ENCODE measurements around the gene CNTNAP2. TPM values are rescaled to one million over a fixed set of nuclear protein-coding genes. Genes with fewer than 3 reads are reported as not detected.

CNTNAP2 gene
- total and polyA plus RNA-seq, 4 donors, result not detected

DNA sequence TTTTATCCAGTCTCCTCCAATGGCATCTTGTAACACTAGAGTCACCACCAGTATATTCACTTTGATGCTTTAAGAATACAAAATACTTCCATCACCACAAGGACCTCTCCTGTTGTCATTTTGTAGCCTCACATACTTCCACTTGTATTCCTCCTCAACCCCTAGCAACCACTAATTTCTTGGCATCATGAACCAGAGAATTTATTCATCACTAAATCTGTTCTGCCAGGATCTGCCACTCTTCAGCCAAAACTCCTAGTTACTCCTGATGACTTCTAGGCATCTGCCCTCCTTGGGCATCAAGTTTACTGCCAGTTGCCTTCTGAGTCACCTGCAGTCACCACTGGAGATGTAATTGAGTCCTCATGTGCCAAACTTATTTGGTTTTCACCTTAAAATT, 906.8 kb downstream of the CNTNAP2 start:
- ATAC-seq (ENCODE audit: low FRiP score), result no peak
- H3K27me3 ChIP-seq (ENCODE audit: control insufficient read depth in 1 of 2, insufficient read depth in 2 of 2, low read length in 1 of 2), result no peaks in the 10 kb centered on the region
- H3K4me3 ChIP-seq (ENCODE audit: low read length in 2 of 2), result no peak overlapping the region
- no peaks in the 10 kb centered on the region for H3K4me1 ChIP-seq (ENCODE audit: control insufficient read depth in 1 of 2, insufficient read depth in 2 of 2, low read length in 2 of 2)
- DNase-seq, result no peak
- no peak overlapping the region for H3K27ac ChIP-seq (ENCODE audit: low read depth in 1 of 2, low read length in 2 of 2)
- H3K9me3 ChIP-seq (ENCODE audit: control insufficient read depth, low read length), result no peaks in the 10 kb centered on the region
- intact Hi-C loops (cut with DNase I), result no loop called here
- no peaks in the 10 kb centered on the region for H3K36me3 ChIP-seq (ENCODE audit: control insufficient read depth in 1 of 2, insufficient read depth in 2 of 2, low read length in 1 of 2)

DNA sequence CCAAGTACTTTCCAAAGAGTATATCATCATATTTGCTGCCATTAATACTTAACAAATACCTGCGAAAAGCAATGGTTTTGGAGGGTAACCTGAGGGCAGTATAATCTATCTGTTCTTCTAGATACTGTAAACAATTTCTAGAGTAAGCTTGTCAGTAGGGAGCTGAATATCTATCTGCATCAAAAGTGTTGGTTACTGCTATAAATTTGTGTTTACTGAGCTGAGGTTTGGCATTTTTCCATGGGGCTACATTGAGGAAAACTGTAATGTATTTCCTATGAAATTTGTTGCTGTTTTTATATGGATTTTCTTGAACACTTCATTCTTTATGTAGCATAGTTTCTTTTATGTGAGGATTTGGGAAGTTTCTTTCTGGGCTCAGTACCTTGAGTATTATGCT, 913.4 kb downstream of the CNTNAP2 start:
- intact Hi-C loops (cut with DNase I), result no loop called here
- H3K4me3 ChIP-seq (ENCODE audit: low read length in 2 of 2), result no peak overlapping the region
- H3K9me3 ChIP-seq (ENCODE audit: control insufficient read depth, low read length), result no peaks in the 10 kb centered on the region
- H3K4me1 ChIP-seq (ENCODE audit: control insufficient read depth in 1 of 2, insufficient read depth in 2 of 2, low read length in 2 of 2), result no peaks in the 10 kb centered on the region
- 93 to 94% methylated on average over 1 of the region's 1 CpG for whole genome bisulfite sequencing, 2 donors
- H3K36me3 ChIP-seq (ENCODE audit: control insufficient read depth in 1 of 2, insufficient read depth in 2 of 2, low read length in 1 of 2), result no peaks in the 10 kb centered on the region
- H3K27me3 ChIP-seq (ENCODE audit: control insufficient read depth in 1 of 2, insufficient read depth in 2 of 2, low read length in 1 of 2), result no peaks in the 10 kb centered on the region
- DNase-seq (no peak), ATAC-seq (ENCODE audit: low FRiP score) (no peak)
- no peak overlapping the region for H3K27ac ChIP-seq (ENCODE audit: low read depth in 1 of 2, low read length in 2 of 2)

DNA sequence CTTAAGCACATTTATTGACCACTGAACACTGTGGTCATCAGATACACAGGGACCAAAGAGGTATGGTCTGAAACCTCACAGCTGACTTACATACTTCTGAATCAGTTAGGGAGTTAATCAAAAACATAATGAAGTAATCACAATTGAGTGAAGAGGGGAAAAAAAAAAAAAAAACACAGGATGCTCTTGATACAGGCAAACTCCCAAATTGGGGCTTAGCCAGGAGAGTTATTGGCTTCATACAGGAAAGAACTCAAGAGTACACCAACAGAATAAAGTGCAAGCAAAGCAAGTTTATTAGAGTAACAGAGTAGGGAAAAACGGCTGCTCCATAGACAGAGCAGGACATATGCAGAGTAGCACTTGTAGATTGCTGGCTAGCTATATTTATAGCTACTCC, 917.0 kb downstream of the CNTNAP2 start:
- no peak for DNase-seq
- WGBS, 2 donors, result 56 to 66% methylated on average over 1 of the region's 1 CpG

DNA sequence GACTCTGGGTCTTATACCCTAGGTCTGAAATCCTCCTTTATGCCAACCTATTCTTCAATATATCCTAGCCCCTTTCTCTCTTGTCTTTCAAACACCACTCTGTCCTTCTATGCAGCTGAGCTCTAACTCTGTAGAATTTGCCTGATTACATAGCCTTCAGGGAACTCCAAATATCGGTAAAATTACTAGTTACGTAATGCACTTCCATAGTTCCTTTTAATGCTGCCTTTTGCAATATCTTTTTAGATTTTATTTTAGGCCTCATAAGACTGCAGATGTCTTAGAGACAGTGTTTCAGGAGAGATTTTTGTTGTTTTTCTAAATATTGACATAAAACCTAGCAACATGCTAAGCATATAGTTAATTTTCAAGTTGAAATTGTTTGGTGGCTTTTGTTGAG, 924.8 kb downstream of the CNTNAP2 start:
- intact Hi-C loops (cut with DNase I), result no loop called here
- Histone ChIP-seq H3K27ac (ENCODE audit: low read depth in 1 of 2, low read length in 2 of 2) (no peak overlapping the region), H3K36me3 (ENCODE audit: control insufficient read depth in 1 of 2, insufficient read depth in 2 of 2, low read length in 1 of 2) (no peaks in the 10 kb centered on the region), H3K4me1 (ENCODE audit: control insufficient read depth in 1 of 2, insufficient read depth in 2 of 2, low read length in 2 of 2) (no peaks in the 10 kb centered on the region), H3K4me3 (ENCODE audit: low read length in 2 of 2) (no peak overlapping the region), H3K27me3 (ENCODE audit: control insufficient read depth in 1 of 2, insufficient read depth in 2 of 2, low read length in 1 of 2) (no peaks in the 10 kb centered on the region), H3K9me3 (ENCODE audit: control insufficient read depth, low read length) (no peaks in the 10 kb centered on the region)
- WGBS, 2 donors, result 95% methylated on average over 2 of the region's 2 CpGs
- ATAC-seq (ENCODE audit: low FRiP score), result no peak
- no peak for DNase-seq

More for the DNA sequence above, 917.0 kb downstream of the CNTNAP2 start:
- no peak overlapping the region for H3K4me3 ChIP-seq (ENCODE audit: low read length in 2 of 2)
- H3K27ac ChIP-seq (ENCODE audit: low read depth in 1 of 2, low read length in 2 of 2), result no peak overlapping the region
- H3K36me3 ChIP-seq (ENCODE audit: control insufficient read depth in 1 of 2, insufficient read depth in 2 of 2, low read length in 1 of 2), result no peaks in the 10 kb centered on the region
- no peaks in the 10 kb centered on the region for H3K27me3 ChIP-seq (ENCODE audit: control insufficient read depth in 1 of 2, insufficient read depth in 2 of 2, low read length in 1 of 2)
- intact Hi-C loops (cut with DNase I), result no loop called here
- no peaks in the 10 kb centered on the region for H3K4me1 ChIP-seq (ENCODE audit: control insufficient read depth in 1 of 2, insufficient read depth in 2 of 2, low read length in 2 of 2)
- ATAC-seq (ENCODE audit: low FRiP score), result no peak
- H3K9me3 ChIP-seq (ENCODE audit: control insufficient read depth, low read length), result no peaks in the 10 kb centered on the region

DNA sequence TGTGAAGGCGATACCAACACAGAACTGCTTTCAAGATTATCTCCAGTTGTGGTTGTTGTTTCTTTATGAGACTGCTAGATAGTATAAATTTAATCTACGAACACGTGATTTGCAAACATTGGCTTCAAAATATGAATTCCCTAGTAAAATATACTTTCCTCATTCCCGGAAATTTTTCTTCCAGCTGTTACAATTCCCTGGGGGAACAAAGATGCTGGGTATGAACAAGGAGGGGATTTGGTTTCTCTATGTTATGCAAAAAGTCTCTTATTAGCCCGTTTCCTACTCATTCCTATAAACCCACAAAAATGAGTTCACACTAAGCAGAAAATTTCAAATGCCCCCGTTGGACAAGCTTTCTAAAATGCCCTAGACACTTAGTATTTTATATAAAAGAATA, 928.3 kb downstream of the CNTNAP2 start:
- Histone ChIP-seq H3K27ac (ENCODE audit: low read depth in 1 of 2, low read length in 2 of 2) (no peak overlapping the region), H3K9me3 (ENCODE audit: control insufficient read depth, low read length) (no peaks in the 10 kb centered on the region), H3K4me1 (ENCODE audit: control insufficient read depth in 1 of 2, insufficient read depth in 2 of 2, low read length in 2 of 2) (no peaks in the 10 kb centered on the region), H3K36me3 (ENCODE audit: control insufficient read depth in 1 of 2, insufficient read depth in 2 of 2, low read length in 1 of 2) (no peaks in the 10 kb centered on the region), H3K27me3 (ENCODE audit: control insufficient read depth in 1 of 2, insufficient read depth in 2 of 2, low read length in 1 of 2) (no peaks in the 10 kb centered on the region), H3K4me3 (ENCODE audit: low read length in 2 of 2) (no peak overlapping the region)
- WGBS, 2 donors, result 37 to 45% methylated on average over 6 of the region's 6 CpGs
- no peak for ATAC-seq (ENCODE audit: low FRiP score)
- intact Hi-C loops (cut with DNase I), result no loop called here
- no peak for DNase-seq

DNA sequence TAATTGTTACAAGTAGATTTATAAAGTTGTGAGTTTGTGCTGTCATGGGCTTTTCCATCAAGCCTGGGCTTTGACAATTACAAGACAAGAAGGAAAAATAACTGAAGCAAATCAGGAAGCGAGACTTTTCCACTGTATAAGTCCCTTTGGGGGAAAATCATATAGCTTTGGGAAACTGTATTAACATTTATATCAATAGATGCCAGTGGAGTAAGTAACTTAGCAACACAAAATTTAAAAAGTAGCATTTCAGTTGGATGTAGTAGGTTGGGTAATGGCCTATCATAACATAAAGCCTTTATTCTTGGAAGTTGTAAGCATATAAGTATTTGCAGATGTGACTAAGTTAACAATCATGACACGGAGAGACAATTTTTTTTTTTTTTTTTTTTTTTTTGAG, 931.1 kb downstream of the CNTNAP2 start:
- WGBS, 2 donors, result 29 to 73% methylated on average over 2 of the region's 2 CpGs
- no peaks in the 10 kb centered on the region for H3K4me1 ChIP-seq (ENCODE audit: control insufficient read depth in 1 of 2, insufficient read depth in 2 of 2, low read length in 2 of 2)
- H3K27me3 ChIP-seq (ENCODE audit: control insufficient read depth in 1 of 2, insufficient read depth in 2 of 2, low read length in 1 of 2), result no peaks in the 10 kb centered on the region
- no peaks in the 10 kb centered on the region for H3K36me3 ChIP-seq (ENCODE audit: control insufficient read depth in 1 of 2, insufficient read depth in 2 of 2, low read length in 1 of 2)
- intact Hi-C loops (cut with DNase I), result no loop called here
- H3K9me3 ChIP-seq (ENCODE audit: control insufficient read depth, low read length), result no peaks in the 10 kb centered on the region
- ATAC-seq (ENCODE audit: low FRiP score), result no peak
- no peak overlapping the region for H3K4me3 ChIP-seq (ENCODE audit: low read length in 2 of 2)
- no peak overlapping the region for H3K27ac ChIP-seq (ENCODE audit: low read depth in 1 of 2, low read length in 2 of 2)
- DNase-seq, result no peak

DNA sequence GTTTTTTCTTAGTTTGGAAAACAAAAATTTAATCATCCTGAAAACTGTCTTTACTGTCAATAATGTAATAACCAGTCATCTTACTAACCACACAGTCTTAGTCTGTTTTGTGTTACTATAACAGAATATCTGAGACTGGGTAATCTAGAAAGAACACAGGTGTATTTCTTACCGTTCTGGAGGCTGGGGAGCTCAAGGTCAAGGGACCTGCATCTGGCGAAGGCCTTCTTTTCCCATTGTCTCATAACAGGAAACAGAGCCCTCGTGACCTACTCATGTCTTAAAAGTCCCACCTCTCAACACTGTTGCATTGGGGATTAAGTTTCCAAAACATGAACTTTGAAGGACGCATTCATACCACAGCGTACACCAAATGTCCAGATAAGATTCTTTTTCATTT, 932.3 kb downstream of the CNTNAP2 start:
- 75 to 86% methylated on average over 5 of the region's 5 CpGs for WGBS, 2 donors
- no peaks in the 10 kb centered on the region for H3K27me3 ChIP-seq (ENCODE audit: control insufficient read depth in 1 of 2, insufficient read depth in 2 of 2, low read length in 1 of 2)
- no peaks in the 10 kb centered on the region for H3K36me3 ChIP-seq (ENCODE audit: control insufficient read depth in 1 of 2, insufficient read depth in 2 of 2, low read length in 1 of 2)
- no peak overlapping the region for H3K27ac ChIP-seq (ENCODE audit: low read depth in 1 of 2, low read length in 2 of 2)
- no peaks in the 10 kb centered on the region for H3K4me1 ChIP-seq (ENCODE audit: control insufficient read depth in 1 of 2, insufficient read depth in 2 of 2, low read length in 2 of 2)
- H3K9me3 ChIP-seq (ENCODE audit: control insufficient read depth, low read length), result no peaks in the 10 kb centered on the region
- DNase-seq (no peak), ATAC-seq (ENCODE audit: low FRiP score) (no peak)
- intact Hi-C loops (cut with DNase I), result no loop called here
- H3K4me3 ChIP-seq (ENCODE audit: low read length in 2 of 2), result no peak overlapping the region

DNA sequence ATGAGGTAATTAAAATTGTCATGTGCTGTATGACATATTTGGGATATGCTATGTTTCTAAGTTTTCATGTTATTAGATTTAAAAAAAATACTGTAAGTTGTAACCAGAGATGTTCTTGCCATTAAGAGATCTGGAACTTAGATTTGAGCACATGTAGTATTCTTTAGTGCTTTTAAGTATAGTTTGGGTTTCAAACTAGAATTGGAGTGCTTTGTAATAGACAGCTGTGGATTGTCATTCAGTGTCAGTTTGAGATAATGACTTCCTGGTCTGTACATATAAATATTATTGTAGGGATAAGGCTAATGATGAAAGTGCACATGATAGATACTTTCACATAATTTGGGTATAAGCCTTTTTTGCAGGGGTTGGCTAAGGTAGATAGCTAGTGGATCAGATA, 936.2 kb downstream of the CNTNAP2 start:
- H3K36me3 ChIP-seq (ENCODE audit: control insufficient read depth in 1 of 2, insufficient read depth in 2 of 2, low read length in 1 of 2), result no peaks in the 10 kb centered on the region
- H3K27ac ChIP-seq (ENCODE audit: low read depth in 1 of 2, low read length in 2 of 2), result no peak overlapping the region
- intact Hi-C loops (cut with DNase I), result no loop called here
- ATAC-seq (ENCODE audit: low FRiP score) (no peak), DNase-seq (no peak)
- no peaks in the 10 kb centered on the region for H3K4me1 ChIP-seq (ENCODE audit: control insufficient read depth in 1 of 2, insufficient read depth in 2 of 2, low read length in 2 of 2)
- H3K27me3 ChIP-seq (ENCODE audit: control insufficient read depth in 1 of 2, insufficient read depth in 2 of 2, low read length in 1 of 2), result no peaks in the 10 kb centered on the region
- H3K4me3 ChIP-seq (ENCODE audit: low read length in 2 of 2), result no peak overlapping the region
- H3K9me3 ChIP-seq (ENCODE audit: control insufficient read depth, low read length), result no peaks in the 10 kb centered on the region

DNA sequence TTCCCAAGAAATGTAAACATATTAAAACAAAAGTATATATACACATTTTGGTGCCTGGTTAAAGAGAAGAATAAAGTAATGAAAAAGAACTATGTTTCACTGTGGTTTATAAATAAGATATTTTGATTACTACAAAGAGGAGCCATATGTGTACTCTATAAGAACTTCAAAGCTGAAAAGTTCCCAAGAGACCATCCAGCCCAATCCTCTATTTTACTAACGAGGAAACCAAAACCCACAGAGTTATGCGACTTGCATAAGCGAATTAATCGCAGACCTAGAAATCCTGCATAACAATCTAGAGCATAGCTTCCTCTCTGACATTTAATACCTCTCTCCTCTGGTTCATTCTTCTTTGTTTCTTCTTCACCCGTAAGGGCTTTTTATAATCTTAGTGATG, 937.1 kb downstream of the CNTNAP2 start:
- DNase-seq (no peak), ATAC-seq (ENCODE audit: low FRiP score) (no peak)
- no peaks in the 10 kb centered on the region for H3K27me3 ChIP-seq (ENCODE audit: control insufficient read depth in 1 of 2, insufficient read depth in 2 of 2, low read length in 1 of 2)
- H3K9me3 ChIP-seq (ENCODE audit: control insufficient read depth, low read length), result no peaks in the 10 kb centered on the region
- no peak overlapping the region for H3K4me3 ChIP-seq (ENCODE audit: low read length in 2 of 2)
- no peaks in the 10 kb centered on the region for H3K4me1 ChIP-seq (ENCODE audit: control insufficient read depth in 1 of 2, insufficient read depth in 2 of 2, low read length in 2 of 2)
- no peaks in the 10 kb centered on the region for H3K36me3 ChIP-seq (ENCODE audit: control insufficient read depth in 1 of 2, insufficient read depth in 2 of 2, low read length in 1 of 2)
- 87 to 88% methylated on average over 5 of the region's 5 CpGs for WGBS, 2 donors
- intact Hi-C loops (cut with DNase I), result no loop called here
- no peak overlapping the region for H3K27ac ChIP-seq (ENCODE audit: low read depth in 1 of 2, low read length in 2 of 2)

All from aorta (tissue), 5 donors.